HG02943 (cell line): ENCODE results near the gene ARHGAP6.

Experiments
- ATAC-seq: cut with Tn5 transposase; IDR thresholded peaks from one replicate; pipeline ENCODE4 v1.9.1; 2021; ENCODE audit warnings: mild to moderate bottlenecking, low read depth, moderate library complexity; ENCODE audit not compliant: unreplicated experiment

Gene ARHGAP6

DNA sequence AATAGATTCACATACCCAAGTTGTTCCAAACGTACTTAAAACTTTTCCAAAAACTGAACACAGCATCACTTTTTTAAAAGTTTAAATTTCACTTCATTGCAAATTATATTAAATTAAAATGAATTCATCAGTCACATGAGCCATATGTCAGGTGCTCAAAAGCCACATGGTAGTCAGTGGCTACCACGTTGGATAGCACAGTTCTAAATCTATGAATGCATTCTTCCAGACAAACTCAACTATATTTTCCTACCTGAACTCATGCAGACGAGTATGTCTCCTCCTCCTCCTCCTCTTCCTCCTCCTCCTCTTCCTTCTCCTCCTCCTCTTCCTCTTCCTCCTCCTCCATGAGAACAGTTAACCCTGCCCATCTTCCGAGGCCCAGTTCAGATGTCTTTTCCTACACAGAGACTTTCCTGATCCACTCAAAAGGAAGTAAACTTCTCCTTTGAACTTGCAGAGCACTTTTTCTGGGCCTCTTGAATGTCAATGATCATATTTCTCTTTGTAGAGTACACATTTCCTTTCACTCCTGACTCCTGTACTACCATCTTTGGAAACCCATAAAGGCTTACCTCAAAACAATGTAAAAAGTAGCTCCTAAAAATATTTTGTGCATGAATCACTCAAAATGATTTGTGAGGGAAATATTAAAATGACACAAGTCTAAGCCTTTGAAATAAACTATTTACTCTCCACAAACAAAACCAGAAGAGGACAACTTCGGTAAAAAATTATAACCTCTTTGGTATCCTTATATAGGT, 199.9 kb downstream of the ARHGAP6 start:
- no peak for ATAC-seq

DNA sequence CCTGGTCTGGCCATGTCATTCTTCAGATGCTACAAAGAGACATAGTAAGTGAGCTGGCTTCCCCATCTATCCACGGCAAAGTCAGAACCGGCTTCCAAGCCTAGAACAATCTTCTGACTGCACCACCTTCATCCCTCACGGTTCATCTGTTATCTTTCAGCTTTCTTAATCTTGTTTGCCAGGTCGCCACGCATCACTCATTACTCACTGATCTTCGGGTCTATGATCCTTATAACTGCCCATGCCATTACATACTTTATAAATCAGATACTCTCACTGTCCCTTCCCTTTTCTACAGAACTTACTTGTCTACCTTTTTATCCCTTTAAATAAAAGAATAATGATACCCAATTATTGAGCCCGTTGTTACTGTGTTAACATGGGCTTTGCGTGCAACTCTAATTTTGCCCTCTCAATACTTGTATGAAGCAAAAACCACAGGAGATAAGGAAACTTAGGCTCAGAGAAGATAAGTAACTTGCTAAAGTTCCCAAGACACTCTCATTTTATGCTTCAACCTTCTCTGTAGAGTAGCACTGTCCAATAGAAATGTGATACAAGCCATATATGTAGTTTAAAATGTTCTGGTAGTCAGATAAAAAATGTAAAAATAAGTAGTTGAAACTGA, 200.8 kb downstream of the ARHGAP6 start:
- no peak for ATAC-seq

DNA sequence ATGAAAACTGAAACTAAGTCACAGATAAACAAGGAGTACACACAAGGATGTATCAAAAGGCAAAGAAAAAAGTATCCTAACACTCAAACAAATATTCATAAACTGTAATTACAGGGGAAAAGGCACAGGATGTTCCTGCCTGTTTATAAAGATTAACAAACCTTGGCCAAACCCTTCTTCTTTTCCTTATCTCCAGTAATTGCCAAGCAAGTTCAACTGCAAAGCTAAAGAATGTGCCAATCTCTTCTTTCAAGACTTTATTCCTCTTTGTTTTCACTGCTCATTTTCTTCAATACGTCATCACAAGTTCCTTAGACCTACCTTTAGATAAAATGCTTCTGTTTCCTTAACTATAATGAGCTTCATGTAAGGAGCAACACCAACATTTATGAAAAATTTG, 201.3 kb downstream of the ARHGAP6 start:
- no peak for ATAC-seq

DNA sequence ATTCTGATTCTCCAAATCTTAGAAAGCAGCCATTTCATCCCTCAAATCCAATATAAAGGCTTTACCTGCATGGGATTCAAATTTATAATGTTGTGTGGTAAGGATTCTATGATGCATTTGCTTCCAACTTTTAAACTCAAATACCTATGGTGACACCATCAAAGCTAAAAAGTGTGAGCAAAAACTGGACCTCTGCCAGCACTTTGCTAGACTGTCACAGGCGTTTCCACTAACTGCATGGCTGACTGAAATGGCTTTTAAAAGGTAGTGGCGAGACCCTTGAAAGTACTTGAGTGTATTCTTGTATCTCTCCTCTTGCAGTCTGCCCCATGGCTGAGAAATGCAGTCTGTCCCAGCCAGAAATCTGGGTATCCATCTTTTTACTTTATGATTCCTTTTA, 203.1 kb downstream of the ARHGAP6 start:
- no peak for ATAC-seq

DNA sequence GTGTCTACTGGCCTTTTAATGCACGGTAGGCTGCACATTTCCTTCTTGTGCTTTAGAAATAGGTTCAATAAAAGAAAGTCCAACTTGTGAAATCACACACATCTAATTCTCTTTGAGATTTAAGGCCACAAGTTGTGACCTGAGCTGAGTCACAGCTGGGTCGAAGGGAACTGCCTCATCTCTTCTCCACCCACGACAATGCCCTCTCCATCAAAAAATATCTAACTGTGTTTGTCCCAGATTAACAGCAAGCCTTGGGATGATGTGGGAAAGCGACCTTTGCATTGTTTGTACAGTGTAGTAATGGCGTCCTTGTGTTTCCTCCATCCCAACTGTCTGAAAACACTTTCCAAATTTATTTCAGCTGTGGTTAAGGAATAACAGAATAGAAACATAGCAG, 203.6 kb downstream of the ARHGAP6 start:
- ATAC-seq: no peak

DNA sequence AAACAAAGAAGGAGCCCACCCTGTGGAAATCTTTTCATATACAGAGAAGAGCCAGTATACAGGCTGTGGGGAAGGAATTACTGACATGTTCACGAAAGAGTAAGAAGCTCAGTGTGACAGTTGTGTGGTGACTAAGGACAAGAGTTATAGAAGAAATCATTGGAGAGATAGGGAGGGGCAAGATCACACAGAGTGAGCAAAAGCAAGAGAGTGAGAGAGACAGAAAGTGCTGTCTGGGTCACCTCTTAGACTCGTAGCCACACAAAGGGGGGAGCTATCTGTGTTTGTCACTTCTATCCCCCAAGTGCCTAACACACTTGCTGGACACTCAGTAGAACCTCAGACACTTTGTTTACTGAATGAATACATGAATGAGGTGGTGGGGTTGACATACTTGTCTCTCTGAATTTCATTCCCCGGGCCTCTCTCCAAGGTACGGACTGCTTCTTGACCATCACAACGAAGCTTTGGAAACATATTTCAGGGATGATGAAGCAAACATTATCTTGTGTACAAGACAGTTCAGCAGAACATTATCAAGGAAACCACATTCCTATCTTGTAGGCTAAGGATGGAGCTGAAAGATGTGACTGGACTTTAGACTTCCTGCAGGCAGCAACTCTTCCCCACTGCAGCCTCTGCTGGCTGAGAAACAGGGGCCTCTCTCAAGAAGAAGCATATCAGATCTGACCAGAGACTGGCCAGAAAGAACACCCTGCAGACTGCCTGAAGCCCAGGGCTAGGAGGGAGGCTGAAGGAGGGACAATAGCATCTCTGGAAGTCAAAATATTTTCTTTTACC, 204.3 kb downstream of the ARHGAP6 start:
- ATAC-seq: no peak

DNA sequence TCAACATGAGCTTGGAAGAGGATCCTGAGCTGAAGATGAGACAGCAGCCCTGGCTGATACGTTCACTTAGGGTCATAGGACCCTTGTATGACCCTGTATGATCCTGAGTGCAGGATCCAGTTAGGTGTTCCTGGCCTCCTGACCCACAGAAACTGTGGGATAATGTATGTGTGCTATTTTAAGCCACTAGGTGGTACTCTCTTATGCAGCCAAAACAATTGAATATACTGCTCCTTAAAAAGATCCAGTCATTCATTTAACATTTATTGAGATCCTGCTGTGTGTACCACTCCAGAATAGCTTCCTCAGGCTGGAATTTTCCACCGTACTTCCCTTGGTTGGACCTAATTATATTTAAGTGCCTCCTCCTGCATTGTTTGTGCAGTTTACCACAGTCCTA, 205.4 kb downstream of the ARHGAP6 start:
- ATAC-seq: no peak

DNA sequence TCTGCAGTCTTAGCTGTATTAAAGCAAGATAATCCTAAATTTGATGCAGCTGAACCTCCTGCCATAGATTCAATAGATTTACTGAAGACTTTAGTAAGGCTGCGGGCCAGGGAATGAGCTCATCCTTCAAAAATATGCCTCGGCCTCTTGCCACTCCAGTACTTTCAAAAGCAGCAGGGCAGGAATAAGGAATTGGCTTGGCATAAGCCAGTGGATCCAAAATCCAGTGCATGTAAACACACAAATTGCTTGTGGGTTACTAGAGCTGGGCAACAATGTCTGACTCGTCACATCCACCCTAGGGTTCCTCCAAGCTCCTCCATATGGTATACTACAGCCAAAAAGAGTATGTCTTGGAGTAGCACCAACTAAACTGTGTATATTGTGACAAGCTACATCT, 207.6 kb downstream of the ARHGAP6 start:
- ATAC-seq: no peak

DNA sequence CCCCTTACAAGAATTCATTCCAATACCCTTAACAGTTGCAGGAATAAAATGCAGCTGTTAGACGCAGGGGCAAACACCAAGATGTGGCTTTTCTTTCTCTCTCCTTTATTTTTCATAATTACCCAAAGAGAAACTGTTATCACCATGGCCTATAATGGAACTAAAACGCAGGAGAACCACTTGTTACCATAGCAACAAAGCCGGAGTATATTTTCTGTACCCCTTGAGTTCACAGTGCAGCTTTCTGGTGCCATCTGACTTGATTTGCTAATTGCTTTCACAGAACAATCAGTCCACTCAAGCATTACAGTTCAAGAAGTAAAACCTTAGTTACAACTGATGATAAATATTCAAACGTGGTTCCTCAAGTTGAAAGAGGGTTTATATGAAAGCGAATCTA, 214.6 kb downstream of the ARHGAP6 start:
- ATAC-seq: no peak

DNA sequence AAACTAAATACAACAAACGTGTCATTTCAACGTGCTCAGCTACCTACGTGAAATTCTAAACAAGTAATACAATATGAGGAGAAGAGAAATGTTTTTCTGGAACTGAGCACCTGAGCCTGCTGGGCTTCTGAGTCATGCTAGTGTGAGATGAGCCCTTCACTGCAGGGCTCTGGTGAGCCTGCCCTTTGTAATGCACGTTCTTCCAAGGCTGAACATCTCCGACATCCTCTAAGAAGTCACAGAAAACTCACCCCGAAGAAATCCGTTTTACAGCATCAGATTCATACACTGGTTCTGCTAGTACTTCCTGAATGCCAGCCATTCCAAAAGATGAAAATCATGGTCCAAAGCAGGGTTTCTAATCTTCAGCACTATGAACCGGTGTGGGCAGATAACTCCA, 215.4 kb downstream of the ARHGAP6 start:
- no peak for ATAC-seq

DNA sequence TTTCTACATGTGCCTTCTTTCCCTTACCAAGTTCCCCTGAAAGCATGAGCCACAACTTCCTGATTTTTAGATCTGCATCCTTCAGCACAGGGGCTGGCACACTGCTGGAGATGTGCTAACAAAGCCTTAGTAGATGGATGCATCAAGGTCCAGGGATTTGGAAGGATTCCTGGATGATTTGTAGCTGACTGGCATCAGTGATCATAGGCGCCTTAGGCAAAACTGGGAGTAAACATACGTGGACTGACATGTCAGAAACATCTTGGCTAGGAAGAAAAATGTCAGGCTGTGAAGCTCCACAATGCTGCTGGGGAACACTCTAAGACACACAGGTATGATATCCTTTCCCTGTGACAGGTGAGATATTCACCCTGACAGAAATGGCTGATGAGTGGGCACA, 216.1 kb downstream of the ARHGAP6 start:
- no peak for ATAC-seq

DNA sequence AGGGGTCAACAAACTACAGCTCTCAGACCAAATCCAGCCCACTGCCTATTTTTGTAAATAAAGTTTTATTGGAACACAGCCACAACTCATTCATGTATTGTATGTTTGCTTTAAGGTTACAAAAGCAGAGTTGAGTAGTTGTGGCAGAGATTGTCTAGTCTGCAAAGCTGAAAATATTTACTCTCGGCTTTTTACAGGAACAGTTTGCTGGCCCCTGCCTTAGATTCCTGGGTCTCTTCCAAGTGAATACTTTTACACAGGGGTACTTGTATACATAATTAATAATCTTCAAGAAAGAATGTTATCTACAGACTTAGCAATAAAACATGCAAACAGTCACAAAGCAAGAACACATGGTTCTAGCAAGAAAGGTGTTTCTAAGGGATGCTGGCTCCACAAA, 218.3 kb downstream of the ARHGAP6 start:
- no peak for ATAC-seq

DNA sequence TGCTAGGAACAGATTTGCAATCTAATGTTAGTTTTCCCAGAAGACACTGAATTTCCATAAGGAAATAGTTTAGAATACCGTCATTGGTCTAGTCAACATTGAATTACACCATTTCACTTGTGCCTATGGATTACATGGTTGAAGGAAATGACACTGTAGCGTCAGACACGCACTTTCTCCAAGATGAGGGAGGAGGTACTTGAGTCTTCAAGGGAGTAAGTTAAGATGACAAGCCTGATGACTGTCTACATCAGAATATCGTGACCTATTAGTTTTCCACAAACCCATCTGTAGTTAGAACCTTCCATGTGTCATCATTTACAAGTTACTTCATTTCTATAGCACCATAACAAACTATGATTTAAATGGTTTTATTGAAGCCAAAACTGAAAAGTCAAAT, 218.8 kb downstream of the ARHGAP6 start:
- no peak for ATAC-seq

DNA sequence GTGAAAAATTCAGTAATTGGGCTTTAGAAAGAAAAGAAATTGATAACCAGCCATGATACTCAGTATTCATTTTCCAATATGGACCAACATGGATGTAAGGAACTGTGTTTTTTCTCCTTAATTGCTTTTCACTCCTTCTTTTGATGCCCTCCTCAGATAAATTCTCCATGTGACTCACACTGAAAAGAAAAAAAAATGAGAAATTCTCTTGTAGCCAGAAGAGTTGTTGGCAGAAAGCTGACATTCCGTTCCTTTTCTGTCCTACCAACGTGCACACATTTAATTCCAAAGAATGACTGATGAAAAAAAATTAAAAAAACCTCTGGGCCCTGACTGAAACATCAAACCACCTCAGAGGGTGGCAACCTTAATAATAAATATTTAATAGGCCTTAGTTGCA, 219.4 kb downstream of the ARHGAP6 start:
- no peak for ATAC-seq

DNA sequence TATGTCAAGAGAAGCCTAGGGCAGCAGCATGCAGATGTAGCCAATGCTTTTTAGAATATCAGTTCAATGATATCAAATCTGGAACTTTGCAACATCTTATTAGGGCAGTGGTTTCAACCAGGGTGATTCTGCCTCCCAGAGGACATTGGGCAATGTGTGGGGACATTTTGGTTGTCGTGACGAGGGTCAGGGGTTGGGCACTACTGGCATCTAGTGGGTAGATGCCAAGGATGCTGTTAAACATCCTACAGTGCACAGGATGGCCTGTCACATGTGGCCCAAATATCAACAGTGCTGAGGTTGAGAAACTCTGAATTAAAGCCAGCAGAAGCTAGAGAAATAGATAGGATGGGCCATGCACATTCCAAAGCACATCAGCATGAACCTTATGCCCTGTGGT, 220.2 kb downstream of the ARHGAP6 start:
- ATAC-seq: no peak

DNA sequence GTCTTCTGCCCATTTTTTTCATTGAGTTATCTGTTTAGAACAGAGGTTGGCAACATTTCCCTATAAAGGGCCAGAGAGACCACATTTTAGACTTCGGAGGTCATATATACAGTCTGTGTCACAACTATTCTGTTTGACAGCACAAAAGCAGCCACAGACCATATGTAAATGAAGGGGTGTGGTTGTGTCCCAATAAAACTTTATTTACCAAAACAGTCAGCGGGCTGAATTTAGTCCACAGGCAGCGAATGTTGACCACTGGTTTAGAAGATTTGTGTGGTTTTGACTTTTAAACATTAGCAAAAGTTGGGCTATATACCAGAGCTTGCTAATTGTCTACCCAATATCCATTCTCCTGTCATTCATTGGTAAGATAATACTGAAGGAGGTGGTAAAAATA, 221.7 kb downstream of the ARHGAP6 start:
- ATAC-seq: no peak

DNA sequence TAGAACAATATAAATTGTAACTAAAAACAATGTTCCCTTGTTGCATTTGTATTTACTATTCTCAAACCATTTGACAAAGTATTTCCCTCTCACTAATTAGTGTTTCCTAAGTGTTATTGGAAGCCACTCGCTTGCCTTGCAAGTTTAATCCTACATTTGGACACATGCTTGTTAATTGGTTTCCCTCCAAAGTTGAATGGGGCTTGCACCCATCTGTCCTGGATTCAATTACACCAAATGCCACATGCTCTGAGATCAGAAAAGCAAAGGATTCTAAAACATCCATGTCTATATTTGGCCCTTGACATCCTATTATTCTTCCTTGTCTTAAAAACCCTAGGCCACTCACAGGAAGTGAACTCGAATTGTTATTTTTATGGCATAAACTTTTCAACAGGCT, 225.9 kb downstream of the ARHGAP6 start:
- no peak for ATAC-seq

DNA sequence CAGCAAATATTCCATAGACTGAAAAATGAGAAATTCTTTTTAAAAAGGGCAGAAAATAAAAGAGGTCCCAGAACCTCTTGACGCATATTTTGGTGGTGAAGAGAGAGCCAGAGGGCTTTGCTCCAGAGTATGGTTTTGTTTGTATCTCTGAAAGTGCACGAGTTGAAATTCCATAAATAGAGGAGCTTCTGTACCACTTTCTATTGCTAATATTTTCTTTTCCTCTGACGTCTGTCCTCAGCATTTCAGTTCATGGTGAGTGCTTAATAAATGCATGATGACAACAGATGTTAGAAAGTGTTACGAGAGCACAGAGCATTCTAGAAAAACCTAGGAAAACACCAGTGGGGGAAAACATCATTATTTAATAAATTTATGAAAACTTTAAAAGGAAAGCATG, 227.0 kb downstream of the ARHGAP6 start:
- no peak for ATAC-seq

DNA sequence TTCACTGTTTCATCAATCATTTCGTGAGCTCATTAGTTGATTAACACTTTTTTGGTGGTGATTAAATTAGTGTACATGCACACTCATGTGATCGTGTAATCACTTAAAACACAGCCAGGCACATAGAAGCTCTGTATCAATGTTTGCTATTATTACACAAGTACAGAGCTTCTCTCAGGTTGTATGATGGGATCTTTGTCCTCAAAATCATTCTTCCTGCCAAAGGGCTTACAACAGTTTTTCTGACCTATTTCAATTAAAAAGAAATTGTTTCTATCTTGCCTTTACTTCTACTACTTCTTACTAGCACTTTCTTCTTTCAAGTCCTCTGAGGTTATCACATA, 227.4 kb downstream of the ARHGAP6 start:
- ATAC-seq: no peak

DNA sequence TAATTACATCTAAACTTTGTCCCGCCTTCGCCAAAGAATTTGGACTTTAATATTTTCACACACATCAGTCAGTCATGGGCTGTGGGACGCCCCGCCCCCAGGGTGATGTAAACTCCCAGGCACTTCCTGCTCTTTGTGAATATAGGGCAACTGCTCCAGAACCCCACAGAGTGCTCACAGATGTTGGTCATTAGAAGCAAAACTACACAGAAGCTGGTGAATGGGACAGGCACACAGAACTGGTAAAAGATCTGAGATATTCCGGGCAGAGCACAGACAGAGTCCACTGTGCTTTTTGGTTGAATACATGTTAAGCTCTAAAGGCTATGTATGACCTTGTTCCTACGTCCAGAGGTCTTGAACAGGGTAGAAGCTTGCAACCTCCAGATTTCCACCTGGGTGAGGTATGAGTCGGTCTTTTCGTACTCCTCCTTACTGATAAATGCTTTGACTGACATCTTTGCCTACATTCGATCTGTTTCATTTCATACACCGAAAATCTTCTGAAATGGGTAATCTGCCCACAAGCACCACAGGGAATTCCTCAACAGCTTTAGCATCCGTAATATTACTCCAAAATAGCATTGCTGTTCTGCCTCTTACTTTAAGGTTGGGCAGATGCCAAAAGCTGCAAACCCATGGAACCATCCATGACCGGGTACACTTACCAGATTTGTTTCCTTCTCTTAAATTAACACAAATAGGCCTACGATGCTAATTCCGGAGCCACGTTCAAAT, 227.9 kb downstream of the ARHGAP6 start:
- ATAC-seq: no peak

DNA sequence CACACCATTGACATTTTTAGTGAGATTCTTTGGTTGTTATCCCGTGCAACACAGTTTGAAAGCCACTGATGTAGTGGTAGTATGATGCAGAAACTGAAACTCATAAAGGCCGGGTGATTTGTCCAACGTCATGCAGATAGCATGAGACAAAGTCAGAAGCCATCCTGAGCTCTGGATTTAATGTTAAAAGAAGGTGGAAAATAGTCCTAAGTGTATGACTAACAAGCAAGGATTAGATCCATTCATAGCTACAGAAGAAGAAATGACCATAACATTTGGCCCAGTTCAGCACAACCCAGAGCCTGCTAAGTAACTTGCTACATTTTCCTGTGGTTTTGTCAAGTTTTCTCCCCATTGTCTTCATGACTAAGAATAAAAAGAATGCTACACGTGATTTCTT, 230.2 kb downstream of the ARHGAP6 start:
- no peak for ATAC-seq
